Activated T-cell treated with anti-CD3 and anti-CD28 coated beads for 48 hours (primary cell): ENCODE measurements around the gene KLB.

Experiments used
- DNase-seq: peaks from one replicate; pipeline ENCODE4 v3.0.0-alpha.2; 2020; ENCODE audit warnings: low read depth

KLB gene

GRCh38 chr4:39464886-39465501 lies 58.3 kb downstream of the KLB start:
- DNase-seq: no peak

DNA sequence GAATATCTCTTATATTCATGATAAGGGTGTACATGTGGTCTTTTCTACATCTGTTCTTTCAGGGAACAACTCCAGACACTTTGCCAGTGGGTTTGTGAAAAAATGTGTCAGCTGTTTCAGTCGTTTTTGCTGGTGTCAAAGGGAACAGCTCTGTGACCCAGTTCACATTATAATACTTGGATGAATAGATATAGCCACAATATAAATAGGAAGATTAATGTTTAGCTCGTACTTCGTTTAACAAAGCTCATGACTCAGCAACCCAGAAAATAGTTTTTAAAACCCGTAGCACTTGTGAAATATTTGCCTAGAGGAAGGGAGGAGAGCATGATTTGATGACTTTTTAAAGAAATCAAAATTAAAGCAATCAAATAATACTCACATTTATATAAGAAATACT lies 60.0 kb downstream of the KLB start:
- DNase-seq: no peak

DNA sequence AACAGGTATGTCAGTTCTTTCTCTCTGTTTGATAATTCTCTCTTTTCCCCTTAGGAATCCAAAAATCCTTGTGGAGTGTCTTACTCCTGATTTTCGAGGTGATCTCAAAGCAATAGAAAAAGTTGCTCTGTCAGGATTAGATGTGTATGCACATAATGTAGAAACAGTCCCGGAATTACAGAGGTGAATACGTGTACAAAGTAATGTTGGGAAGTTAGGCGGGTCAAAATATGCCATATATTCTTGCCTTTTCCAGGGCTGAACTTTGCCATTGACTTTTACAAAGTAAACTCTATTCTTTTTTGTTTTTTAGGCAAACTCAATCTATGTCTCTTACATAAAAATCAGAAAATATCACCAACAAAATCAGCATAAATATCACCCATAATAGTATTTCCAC lies 60.7 kb downstream of the KLB start:
- no peak for DNase-seq

DNA sequence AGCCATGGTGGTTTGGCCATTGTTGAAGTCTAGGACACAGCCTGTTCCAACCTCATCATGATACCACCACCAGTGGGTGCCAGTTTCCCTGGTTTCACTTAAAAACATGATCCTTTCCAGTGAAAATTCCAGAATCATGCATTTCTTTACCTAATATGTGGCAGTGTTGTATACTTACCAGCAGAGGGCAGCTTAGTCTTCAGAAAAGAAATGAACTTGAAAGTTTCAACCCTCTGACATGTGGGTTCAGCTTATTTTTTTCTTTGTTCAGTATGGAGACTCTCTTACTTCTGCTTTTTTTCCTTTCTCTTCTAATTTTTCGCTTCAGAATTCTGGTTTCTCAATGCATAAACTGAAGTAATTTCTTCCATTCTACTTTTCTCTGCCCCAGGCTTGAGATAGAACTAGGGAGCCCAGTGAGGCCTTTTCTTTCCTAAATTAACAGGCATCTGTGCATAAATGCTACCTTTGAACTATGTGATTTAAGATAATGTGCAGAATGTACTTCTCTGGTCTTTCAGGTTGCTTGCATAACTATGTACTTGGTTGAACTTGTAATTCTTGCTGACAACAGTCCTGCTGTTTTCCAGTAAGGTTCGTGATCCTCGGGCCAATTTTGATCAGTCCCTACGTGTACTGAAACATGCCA lies 62.8 kb downstream of the KLB start:
- no peak for DNase-seq

GRCh38 chr4:39470402-39470801 lies 63.7 kb downstream of the KLB start:
- DNase-seq: no peak

DNA sequence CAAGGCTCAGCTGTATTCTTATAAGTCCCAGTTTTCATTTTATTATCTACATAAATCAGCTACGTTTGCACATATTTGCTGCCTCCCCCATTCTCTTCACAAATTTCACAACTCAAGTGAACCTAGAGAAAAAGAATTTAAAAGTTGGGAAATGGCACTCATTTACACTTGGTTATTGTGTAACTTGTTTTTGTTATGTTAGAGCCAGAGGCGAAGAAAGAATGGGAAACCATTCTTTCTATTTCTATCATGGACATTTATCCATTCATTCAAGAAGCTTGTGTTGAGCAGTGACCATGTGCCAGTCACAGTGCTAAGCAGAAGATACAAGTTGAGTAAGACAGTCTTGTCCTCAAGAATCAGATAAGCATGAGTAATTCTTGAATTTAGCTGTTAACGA lies 65.7 kb downstream of the KLB start:
- DNase-seq: no peak

- no peak for DNase-seq
Measured at GRCh38 chr4:39476187-39476895, 69.6 kb downstream of the KLB start.

GRCh38 chr4:39480251-39480650 lies 73.5 kb downstream of the KLB start:
- no peak for DNase-seq

GRCh38 chr4:39480902-39481695 lies 74.4 kb downstream of the KLB start:
- no peak for DNase-seq

- no peak for DNase-seq
Measured at GRCh38 chr4:39484582-39485272, 78.0 kb downstream of the KLB start.

- no peak for DNase-seq
Measured at GRCh38 chr4:39486221-39486804, 79.6 kb downstream of the KLB start.

DNA sequence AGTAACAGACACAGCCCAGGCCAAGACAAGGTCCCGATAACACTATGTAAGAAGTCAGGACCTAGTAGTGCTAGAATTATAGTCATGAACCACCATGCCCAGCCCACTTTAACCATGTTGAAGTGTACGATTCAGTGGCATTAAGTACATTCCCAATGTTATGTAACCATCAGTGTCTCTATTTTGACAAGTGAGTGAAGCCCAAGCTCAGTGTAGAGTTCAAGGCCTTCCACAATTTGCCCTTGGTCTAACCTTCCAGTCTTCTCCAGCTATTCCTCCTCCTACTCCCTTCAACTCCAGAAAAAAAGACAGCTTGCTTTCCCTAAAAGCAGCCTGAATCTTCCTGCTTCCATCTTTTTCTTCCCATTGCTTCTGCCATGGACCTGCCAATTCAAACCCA lies 83.6 kb downstream of the KLB start:
- no peak for DNase-seq

DNA sequence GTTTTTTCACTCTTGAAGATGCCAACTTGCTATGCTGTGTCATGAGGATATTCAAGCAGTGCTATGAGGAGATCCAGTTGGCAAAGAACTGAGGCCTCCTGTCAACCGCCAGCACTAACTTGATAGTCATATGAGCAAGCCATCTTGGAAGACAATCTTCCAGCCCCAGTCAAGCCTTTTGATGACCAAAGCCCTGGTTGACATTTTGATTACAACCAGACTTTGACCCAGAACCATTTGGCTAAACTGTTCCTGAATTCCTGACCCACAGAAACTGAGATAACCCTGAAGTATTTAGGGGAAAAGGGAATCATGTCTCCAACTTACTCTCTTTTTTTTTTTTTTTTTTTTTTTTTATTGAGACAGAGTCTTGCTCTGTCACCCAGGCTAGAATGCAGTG lies 87.6 kb downstream of the KLB start:
- no peak for DNase-seq

DNA sequence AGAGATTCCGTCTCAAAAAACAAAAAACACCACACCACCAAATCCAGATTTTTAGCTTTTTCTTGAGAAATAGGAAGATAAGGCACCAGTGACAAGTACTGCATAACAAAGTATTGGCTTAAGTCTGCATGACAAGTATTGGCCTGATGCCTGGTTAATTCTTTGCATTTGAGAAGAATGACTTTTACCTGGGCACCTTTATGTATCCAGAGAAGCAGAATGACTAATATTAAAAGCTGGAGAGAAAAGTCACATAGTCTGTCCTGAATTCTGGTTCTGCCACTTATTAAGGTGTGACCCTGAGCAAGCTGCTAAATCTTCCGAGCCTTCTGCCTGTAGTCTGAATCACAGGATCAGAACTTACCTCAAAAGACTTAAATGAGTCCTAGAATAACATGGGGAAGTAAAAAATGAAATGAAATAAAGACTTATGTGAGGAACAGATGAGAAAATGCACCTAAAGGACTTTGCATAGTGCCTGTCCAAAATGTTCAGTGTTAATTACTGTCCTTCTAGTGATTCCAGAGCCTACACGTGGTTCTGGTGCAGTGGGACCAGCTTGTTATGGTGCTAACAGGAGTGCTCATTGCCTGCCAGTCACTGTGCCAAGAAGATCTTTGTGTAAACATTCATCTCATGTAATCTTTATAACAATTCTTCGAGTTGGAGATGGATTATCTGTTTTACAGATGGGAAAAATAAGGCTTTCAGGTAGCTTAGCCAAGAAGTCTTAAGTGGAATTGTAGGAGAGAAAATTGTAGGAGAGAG lies 88.9 kb downstream of the KLB start:
- no peak for DNase-seq

GRCh38 chr4:39497909-39498726 lies 91.4 kb downstream of the KLB start:
- DNase-seq: no peak

DNA sequence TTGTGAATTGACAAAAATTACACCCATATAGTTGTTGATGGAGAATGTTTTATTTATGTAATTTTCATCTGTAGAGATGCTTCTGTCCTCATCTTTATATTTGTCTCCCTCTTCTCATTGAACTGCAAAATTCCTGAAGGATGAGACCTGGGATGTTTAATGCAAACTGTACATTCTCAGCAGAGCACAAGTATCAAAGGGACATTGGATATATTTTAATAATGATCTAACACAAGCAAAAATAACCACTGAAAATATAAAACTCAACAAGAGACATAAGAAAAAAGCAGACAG lies 91.9 kb downstream of the KLB start:
- no peak for DNase-seq
